OCI-LY3 (cell line): ENCODE measurements around the gene GRK1.
"Not testable (repeated sequence)": the region's sequence is repeated elsewhere in the genome, so short reads cannot be mapped to it uniquely, and the experiment has no call there.

ENCODE experiments used
- H2AFZ ChIP-seq: fragments of 200-600, 300-600 bp; shearing (Covaris generic); 2 replicates; pipeline ENCODE4 v1.6.0; 2014; ENCODE audit warnings: antibody characterized with exemption, low read depth, low read length
- H3K27ac ChIP-seq: fragments of 200-600, 300-600 bp; sonication (generic); 2 replicates; pipeline ENCODE4 v1.5.1; 2014; ENCODE audit warnings: mild to moderate bottlenecking, low read length, moderate library complexity, mixed read lengths
- H3K27me3 ChIP-seq: fragments of 200-600, 300-600 bp; sonication (generic); 2 replicates; pipeline ENCODE4 v1.6.1; 2014; ENCODE audit warnings: low read depth, low read length, mixed read lengths
- H3K36me3 ChIP-seq: fragments of 200-600, 300-600 bp; sonication (generic); replicated peaks from 2 replicates; pipeline ENCODE3; 2014; ENCODE audit warnings: low read depth, low read length, mixed read lengths
- H3K4me1 ChIP-seq: fragments of 300-600, 200-600 bp; sonication (generic); 2 replicates; pipeline ENCODE4 v1.6.1; 2014; ENCODE audit warnings: low read length, mixed read lengths
- H3K4me2 ChIP-seq: fragments of 200-600, 300-600 bp; sonication (generic); 2 replicates; pipeline ENCODE4 v1.6.1; 2014; ENCODE audit warnings: low read length, mixed read lengths
- H3K4me3 ChIP-seq: fragments of 300-600, 200-600 bp; sonication (generic); 2 replicates; pipeline ENCODE4 v1.5.1; 2014; ENCODE audit warnings: antibody characterized with exemption, mild to moderate bottlenecking, low read length, moderate library complexity
- H3K79me2 ChIP-seq: fragments of 300-600, 200-600 bp; shearing (Covaris generic); 2 replicates; pipeline ENCODE4 v1.6.1; 2014; ENCODE audit warnings: mild to moderate bottlenecking, low read length, mixed read lengths
- H3K9ac ChIP-seq: fragments of 300-600, 200-600 bp; shearing (Covaris generic); 2 replicates; pipeline ENCODE4 v1.6.0; 2014; ENCODE audit warnings: mild to moderate bottlenecking, low read length, moderate library complexity
- H3K9me3 ChIP-seq: fragments of 200-600, 300-600 bp; shearing (Covaris generic); 2 replicates; pipeline ENCODE4 v1.6.1; 2014; ENCODE audit warnings: low read length, mixed read lengths; ENCODE audit not compliant: insufficient read depth
- H4K20me1 ChIP-seq: fragments of 200-600, 300-600 bp; sonication (generic); 2 replicates; pipeline ENCODE4 v1.6.1; 2016; ENCODE audit warnings: low read length, mixed read lengths; ENCODE audit not compliant: insufficient read depth
- CTCF ChIP-seq: fragments of 200-600, 300-600 bp; sonication (generic); IDR thresholded peaks from 2 replicates; pipeline ENCODE4 v1.5.1; 2014; ENCODE audit warnings: antibody characterized with exemption, low read length, low read depth
- EZH2phosphoT487 ChIP-seq: fragments of 200-600 bp; shearing (Covaris generic); IDR thresholded peaks from 2 replicates; pipeline ENCODE4 v1.6.1; 2018; ENCODE audit warnings: antibody characterized with exemption, mixed run types, low read depth

GRK1 gene

GRCh38 chr13:113621046-113621445 lies 46.0 kb upstream of the GRK1 start:
- Histone ChIP-seq H3K27ac (no peak overlapping the region), H3K9ac (no peak overlapping the region), H3K36me3 (peaks cover 55% of the 10 kb centered on the region), H4K20me1 (peaks cover 70% of the 10 kb centered on the region), H3K27me3 (no peaks in the 10 kb centered on the region), H2AFZ (no peak overlapping the region), H3K4me1 (no peaks in the 10 kb centered on the region), H3K4me3 (no peak overlapping the region), H3K79me2 (peaks cover 97% of the 10 kb centered on the region), H3K4me2 (no peak overlapping the region), H3K9me3 (no peaks in the 10 kb centered on the region)
- TF ChIP-seq CTCF, result no peak
- no peak for TF ChIP-seq EZH2phosphoT487

DNA sequence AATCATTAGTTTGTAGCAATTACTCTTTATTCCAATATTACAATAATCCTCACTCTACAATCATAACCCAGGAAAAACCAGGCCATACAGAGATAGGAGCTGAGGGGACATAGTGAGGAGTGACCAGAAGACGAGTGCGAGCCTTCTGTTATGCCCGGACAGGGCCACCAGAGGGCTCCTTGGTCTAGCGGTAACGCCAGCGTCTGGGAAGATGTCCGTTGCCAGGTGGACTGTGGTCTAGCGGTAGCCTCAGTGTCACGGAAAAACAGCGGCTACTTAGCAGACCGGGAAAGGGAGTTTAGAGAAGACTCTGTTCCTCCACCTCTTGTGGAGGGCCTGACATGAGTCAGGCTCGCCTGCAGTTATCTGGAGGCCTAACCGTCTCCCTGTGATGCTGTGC lies 45.5 kb upstream of the GRK1 start:
- not testable (repeated sequence) for H3K4me1 ChIP-seq, H3K9me3 ChIP-seq, H2AFZ ChIP-seq, H3K4me3 ChIP-seq, H3K27me3 ChIP-seq, H3K27ac ChIP-seq, H3K4me2 ChIP-seq, H3K9ac ChIP-seq
- H4K20me1 ChIP-seq, result peaks cover 71% of the 10 kb centered on the region
- peaks cover 97% of the 10 kb centered on the region for H3K79me2 ChIP-seq
- H3K36me3 ChIP-seq, result peaks cover 52% of the 10 kb centered on the region

DNA sequence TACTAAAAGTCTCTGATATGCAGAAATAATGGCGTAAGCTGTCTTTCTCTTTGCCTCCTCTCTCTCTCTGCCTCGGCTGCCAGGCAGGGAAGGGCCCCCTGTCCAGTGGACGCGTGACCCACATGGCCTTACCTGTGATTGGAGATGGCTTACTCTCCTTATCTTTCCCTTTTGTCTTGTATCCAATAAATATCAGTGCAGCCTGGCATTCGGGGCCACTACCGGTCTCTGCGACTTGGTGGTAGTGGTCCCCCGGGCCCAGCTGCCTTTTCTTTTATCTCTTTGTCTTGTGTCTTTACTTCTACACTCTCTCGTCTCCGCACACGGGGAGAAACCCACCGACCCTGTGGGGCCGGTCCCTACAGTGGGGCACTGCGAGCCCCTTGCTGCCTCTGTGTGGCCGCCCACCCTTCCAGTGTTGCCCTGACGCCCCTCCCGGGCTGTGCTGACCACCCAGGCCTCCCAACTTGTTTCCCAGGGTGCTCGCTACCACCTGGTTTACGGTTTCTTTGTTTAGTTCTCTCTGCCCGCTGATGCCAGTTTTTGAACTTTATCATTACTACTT lies 45.0 kb upstream of the GRK1 start:
- not testable (repeated sequence) for H3K4me1 ChIP-seq, H3K4me2 ChIP-seq, H3K9ac ChIP-seq, H3K9me3 ChIP-seq, H2AFZ ChIP-seq, H3K4me3 ChIP-seq, H3K27ac ChIP-seq, H3K27me3 ChIP-seq
- Histone ChIP-seq H3K36me3 (peaks cover 52% of the 10 kb centered on the region), H3K79me2 (peaks cover 97% of the 10 kb centered on the region), H4K20me1 (peaks cover 71% of the 10 kb centered on the region)

DNA sequence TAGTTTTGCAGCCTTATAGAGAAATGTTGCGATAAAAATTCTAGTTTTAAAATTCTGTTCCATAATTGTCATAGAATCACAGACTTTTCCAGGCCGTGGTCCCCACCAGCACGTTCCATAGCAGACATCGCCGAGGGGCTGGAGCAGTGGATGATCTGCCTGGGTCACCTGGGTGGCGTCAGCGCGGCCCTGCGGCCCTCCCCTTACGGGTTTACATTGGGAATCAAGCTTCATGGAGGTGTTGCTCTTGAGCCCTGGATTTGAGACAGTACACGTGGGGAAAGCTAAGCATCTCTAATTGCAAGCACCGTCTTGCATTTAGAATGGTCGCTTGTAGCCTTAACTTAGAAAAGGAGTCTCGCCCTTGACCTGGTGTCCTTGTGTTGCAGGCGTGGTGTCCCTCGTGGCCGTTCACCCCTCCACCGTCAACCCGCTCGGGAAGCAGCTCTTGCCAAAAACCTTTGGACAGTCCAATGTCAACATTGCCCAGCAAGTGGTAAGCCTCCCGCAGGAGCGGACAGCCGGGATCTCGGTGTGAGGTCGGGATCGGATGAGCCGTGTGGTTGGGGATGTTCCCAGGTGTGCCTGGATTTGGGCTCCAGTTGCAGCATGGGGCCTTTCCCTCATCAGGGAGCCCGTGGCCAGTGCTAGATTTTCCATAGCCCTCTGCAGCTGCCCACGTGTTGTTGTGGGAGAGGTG lies 44.1 kb upstream of the GRK1 start:
- Histone ChIP-seq H3K27me3 (no peaks in the 10 kb centered on the region), H3K36me3 (peaks cover 57% of the 10 kb centered on the region), H3K79me2 (peaks cover 97% of the 10 kb centered on the region), H3K27ac (no peak overlapping the region), H3K9me3 (no peaks in the 10 kb centered on the region), H2AFZ (no peak overlapping the region), H3K4me3 (no peak overlapping the region), H4K20me1 (peaks cover 71% of the 10 kb centered on the region), H3K4me1 (no peaks in the 10 kb centered on the region), H3K9ac (no peak overlapping the region), H3K4me2 (no peak overlapping the region)
- TF ChIP-seq EZH2phosphoT487, result no peak
- no peak for TF ChIP-seq CTCF

- Histone ChIP-seq H3K36me3 (peaks cover 54% of the 10 kb centered on the region), H2AFZ (no peak overlapping the region), H3K9ac (no peak overlapping the region), H3K4me1 (no peaks in the 10 kb centered on the region), H3K9me3 (no peaks in the 10 kb centered on the region), H4K20me1 (peaks cover 69% of the 10 kb centered on the region), H3K4me3 (no peak overlapping the region), H3K4me2 (no peak overlapping the region), H3K27me3 (no peaks in the 10 kb centered on the region), H3K27ac (no peak overlapping the region), H3K79me2 (peaks cover 97% of the 10 kb centered on the region)
- TF ChIP-seq CTCF, result no peak
- TF ChIP-seq EZH2phosphoT487, result no peak
Measured at GRCh38 chr13:113623491-113624234, 43.4 kb upstream of the GRK1 start.
